Activated CD4-positive, CD25-positive, alpha-beta regulatory T cell treated with anti-CD3 and anti-CD28 coated beads, Interleukin-2, amount 50 U/mL, for 16 hours (primary cell): ENCODE measurements around the gene SEC61A1.
A peak's percentile ranks its signal among the peaks of the same experiment; 100 is the strongest.

Experiments used
- DNase-seq: peaks from one replicate; pipeline ENCODE4 v3.0.0-alpha.2; 2020; ENCODE audit warnings: low read depth, low spot score

Gene SEC61A1

GRCh38 chr3:128077665-128078064, 25.4 kb downstream of the SEC61A1 start:
- no peak for DNase-seq

- no peak for DNase-seq
Measured at GRCh38 chr3:128078322-128078721, 26.1 kb downstream of the SEC61A1 start.

- no peak for DNase-seq
Measured at GRCh38 chr3:128078875-128079274, 26.6 kb downstream of the SEC61A1 start.

DNA sequence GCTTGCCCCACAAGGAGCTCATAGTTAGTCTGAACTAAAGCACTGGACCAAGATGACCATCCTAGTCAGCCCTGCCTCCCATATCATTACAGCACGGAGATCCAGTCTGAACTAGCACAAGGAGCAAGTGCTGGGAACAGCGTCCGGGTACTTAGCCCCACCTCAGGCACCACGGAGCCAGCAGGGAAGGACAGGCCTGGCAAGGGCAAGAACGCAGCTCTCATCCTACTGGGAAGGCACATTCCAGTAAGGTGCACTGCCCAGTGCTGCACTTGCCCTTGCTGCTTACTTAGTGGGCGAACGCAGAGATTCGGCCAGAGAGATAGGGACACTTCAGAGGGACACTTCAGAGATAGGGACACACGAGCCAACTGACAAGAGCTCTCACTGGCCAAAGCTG, 27.6 kb downstream of the SEC61A1 start:
- DNase-seq, result no peak

GRCh38 chr3:128080323-128081080, 28.3 kb downstream of the SEC61A1 start:
- no peak for DNase-seq

DNA sequence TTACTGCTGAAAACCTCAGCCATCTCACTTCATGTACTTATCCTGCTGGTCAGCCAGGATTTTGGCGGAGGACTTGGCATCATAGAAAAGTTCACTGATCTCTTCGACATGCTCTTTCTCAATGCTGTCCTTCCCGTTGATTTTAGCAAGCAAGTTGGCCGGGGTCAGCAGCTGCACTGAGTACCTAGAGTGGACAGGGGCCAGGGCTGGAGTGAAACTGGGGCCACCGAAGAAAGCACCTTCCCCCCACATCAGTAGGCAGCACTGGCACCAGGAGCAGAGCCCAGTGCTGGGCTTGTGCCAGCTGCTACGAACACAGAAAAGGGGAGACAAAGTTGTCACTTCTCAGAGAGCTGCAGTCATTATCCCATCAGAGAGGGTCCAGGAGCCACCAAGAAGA, 29.0 kb downstream of the SEC61A1 start:
- no peak for DNase-seq

DNA sequence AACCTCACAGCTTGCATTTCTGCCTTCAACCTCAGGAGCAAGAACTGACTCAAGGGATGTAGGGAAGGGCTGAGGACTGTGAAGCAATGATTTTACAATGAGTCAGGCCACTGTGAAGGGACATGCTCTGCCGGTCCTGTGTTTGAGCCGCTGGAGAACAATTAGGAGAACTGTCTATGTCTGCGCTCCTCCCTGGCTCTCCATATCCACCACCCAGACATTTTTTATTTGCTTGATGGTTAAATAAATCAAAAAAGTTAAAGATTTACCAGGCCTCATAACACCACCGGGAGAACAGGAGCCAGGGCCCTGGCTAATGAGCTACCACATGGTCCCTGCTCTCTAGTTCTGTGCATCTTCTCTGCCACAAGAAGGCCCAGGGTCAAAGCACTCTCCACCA, 29.6 kb downstream of the SEC61A1 start:
- no peak for DNase-seq

- no peak for DNase-seq
Measured at GRCh38 chr3:128082546-128082945, 30.3 kb downstream of the SEC61A1 start.

DNA sequence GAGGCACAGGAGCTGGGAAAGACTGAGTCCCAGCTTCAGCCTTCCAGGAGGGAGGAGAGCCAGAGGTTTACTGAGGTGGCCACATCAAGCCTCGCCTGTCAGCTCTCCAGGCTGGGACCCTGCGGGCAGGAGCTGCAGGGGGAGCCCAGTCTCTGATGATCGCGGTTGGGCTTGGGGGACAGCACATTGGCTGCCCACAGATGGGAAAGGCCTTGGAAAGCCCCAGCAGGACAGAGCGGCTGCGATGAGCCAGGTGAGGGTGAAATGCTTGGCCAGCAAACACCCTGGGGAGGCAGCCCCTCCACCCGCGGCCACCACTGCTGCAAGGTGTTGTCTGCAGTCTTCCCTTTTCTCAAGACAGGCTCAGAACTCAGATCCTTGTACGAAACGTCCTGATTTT, 31.2 kb downstream of the SEC61A1 start:
- DNase-seq, result no peak

- DNase-seq, result no peak
Measured at GRCh38 chr3:128083980-128084674, 31.9 kb downstream of the SEC61A1 start.

DNA sequence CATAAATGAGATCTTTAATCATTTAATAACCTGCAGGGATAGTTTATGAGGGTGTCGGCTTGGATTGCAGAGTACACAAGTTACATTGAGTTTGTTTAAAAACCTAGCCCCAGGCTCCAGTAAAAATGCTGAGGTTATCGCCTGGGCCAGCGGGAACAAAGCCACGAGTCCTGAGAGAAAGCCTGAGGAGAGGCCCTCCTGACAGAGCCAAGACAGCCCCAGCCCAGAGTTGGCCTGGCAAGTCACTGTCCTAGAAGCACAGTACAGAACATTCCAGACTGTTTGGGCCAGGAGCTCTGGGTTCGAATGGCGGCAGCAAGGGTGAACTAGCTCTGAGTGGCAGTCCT, 32.4 kb downstream of the SEC61A1 start:
- no peak for DNase-seq

- DNase-seq, result no peak
Measured at GRCh38 chr3:128089135-128089534, 36.9 kb downstream of the SEC61A1 start.

GRCh38 chr3:128091586-128091985, 39.3 kb downstream of the SEC61A1 start:
- DNase-seq, result no peak

GRCh38 chr3:128094295-128095151, 42.3 kb downstream of the SEC61A1 start:
- DNase-seq, result no peak

GRCh38 chr3:128095222-128095703, 43.0 kb downstream of the SEC61A1 start:
- DNase-seq, result peak; percentile 51

DNA sequence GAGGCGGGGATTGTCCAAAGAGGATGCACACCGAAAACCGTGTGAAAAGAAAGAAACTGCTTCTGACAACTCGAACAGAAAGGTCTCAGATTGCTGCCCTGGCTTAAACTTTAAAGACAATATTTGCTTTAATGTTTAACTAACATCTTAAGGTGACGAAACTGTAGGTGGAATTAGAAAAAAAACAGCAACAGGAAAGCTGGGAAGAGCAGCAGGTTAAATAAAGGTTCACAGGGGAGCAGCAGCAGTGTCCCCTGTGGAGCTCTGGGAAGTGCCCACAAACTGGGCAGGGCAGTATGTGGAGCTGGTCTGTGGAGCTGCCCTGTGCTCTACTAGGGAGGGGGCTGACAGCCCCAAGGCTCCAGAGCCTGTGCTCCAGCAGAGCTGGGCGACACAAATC, 46.0 kb downstream of the SEC61A1 start:
- DNase-seq, result no peak

DNA sequence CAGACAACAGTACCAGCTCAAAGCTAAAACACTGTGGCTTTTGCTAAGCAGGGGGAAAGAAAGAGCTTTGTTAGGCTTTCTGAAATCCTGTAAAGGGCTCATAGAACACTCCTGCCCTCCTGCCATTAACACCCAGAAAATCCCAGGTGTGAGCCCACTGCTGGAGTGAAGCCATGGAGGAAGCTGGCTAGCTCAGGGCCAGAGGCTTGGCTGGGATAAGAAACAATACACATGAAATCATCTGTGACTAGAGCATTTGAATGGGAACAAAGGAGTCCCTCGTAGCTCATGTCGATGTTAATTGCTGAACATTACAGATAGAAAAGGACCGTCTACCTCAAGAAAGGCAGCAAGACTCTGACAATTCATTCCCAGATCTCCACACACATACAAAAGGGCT, 47.9 kb downstream of the SEC61A1 start:
- no peak for DNase-seq

- DNase-seq, result no peak
Measured at GRCh38 chr3:128100638-128101037, 48.4 kb downstream of the SEC61A1 start.

DNA sequence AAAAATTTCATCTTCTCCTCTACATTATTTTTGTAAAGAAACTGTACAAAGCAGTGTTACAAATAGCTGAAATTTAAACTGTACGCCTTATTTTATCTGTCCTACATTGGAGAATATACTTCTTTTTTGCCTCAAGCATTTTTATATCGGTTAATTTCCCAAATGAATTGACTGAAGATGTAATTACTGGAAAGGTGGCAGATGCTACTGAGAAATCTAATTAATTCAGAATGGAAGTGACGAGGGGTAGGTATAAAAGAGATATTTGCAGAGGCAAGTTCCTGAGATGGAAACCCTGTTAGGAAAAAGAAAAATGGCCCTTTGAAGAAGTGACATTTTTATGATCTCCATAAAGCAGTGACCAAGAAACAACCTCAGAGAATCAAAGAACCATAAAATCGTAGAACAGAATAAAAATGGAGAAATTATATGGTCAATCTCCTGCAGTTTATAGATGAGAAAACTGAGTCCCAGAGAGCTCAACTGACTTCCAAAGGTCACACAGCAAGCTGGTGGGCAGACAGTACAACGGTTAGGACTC, 51.0 kb downstream of the SEC61A1 start:
- no peak for DNase-seq

GRCh38 chr3:128107834-128108233, 55.6 kb downstream of the SEC61A1 start:
- no peak for DNase-seq

DNA sequence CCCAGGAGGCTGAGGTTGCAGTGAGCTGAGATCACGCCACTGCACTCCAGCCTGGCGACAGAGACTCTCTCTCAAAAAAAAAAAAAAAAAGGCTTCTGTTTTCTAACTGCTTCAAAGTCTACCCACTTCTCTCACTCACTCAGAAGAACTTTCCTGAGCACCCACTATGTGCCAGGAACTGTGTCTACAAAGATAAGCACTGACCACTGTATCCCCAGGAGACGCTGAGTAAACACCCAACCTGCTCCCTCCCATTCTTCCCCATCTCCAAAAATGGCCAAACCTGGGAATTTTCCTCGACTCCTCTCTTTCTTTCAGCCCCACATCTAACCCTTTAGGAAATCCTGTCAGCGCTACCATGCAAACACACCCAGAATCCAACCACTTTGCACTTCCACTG, 58.9 kb downstream of the SEC61A1 start:
- no peak for DNase-seq

- peak; percentile 26 for DNase-seq
Measured at GRCh38 chr3:128112357-128112968, 60.2 kb downstream of the SEC61A1 start.
